Mesenchymal stem cell (in vitro differentiated cells and primary cell): ENCODE data around the gene SLC35F1.

Experiments used
- DNase-seq: peaks from one replicate; pipeline ENCODE4 v3.0.0-alpha.2; 2013
- H2AFZ ChIP-seq: one replicate; pipeline ENCODE4 v1.6.1; 2013; ENCODE audit warnings: low read depth, mild to moderate bottlenecking, control low read depth, inconsistent platforms, low read length, moderate library complexity
- H2AK5ac ChIP-seq: 2 replicates; pipeline ENCODE4 v1.6.1; 2013; ENCODE audit warnings: low read length, moderate library complexity, mild to moderate bottlenecking, inconsistent platforms; ENCODE audit not compliant: severe bottlenecking
- H2BK120ac ChIP-seq: one replicate; pipeline ENCODE4 v1.6.1; 2013; ENCODE audit warnings: low read depth, mild to moderate bottlenecking, inconsistent platforms, low read length, moderate library complexity
- H2BK12ac ChIP-seq, 2 experiments: one replicate each; pipeline ENCODE4 v1.6.1; 2013; ENCODE audit warnings: inconsistent platforms in 2 of 2, low read length in 2 of 2, mild to moderate bottlenecking in 2 of 2, moderate library complexity in 2 of 2, control low read depth in 1 of 2
- H2BK15ac ChIP-seq: one replicate; pipeline ENCODE4 v1.6.1; 2013; ENCODE audit warnings: mild to moderate bottlenecking, low read depth, inconsistent platforms; ENCODE audit not compliant: poor library complexity, severe bottlenecking
- H2BK5ac ChIP-seq: 2 replicates; pipeline ENCODE4 v1.6.1; 2013; ENCODE audit warnings: low read depth, mild to moderate bottlenecking, low read length, control low read depth, inconsistent platforms; ENCODE audit not compliant: poor library complexity, severe bottlenecking
- H3K14ac ChIP-seq, 2 experiments: one replicate each; pipeline ENCODE4 v1.6.1; 2013; ENCODE audit warnings: inconsistent platforms in 2 of 2, low read length in 2 of 2, control low read depth in 1 of 2, mild to moderate bottlenecking in 1 of 2, moderate library complexity in 1 of 2
- H3K18ac ChIP-seq, 2 experiments: one replicate each; pipeline ENCODE4 v1.6.1; 2013; ENCODE audit warnings: inconsistent platforms in 2 of 2, low read length in 2 of 2, control low read depth in 1 of 2, low read depth in 1 of 2, mild to moderate bottlenecking in 1 of 2
- H3K23ac ChIP-seq, 2 experiments: one replicate each; pipeline ENCODE4 v1.6.1; 2013; ENCODE audit warnings: inconsistent platforms in 2 of 2, low read length in 2 of 2, mild to moderate bottlenecking in 2 of 2, moderate library complexity in 2 of 2, control low read depth in 1 of 2
- H3K27ac ChIP-seq: 2 replicates; pipeline ENCODE4 v1.5.1; 2013; ENCODE audit warnings: mild to moderate bottlenecking, moderate library complexity, low read length, control low read depth, inconsistent platforms; ENCODE audit not compliant: poor library complexity, severe bottlenecking
- H3K27me3 ChIP-seq, 2 experiments: 2 replicates each; pipeline versions ENCODE4 v1.6.1 to v1.7.0; 2013; ENCODE audit warnings: low read length in 2 of 2, mild to moderate bottlenecking in 2 of 2, moderate library complexity in 2 of 2, control low read depth in 1 of 2, inconsistent platforms in 1 of 2; ENCODE audit not compliant: control insufficient read depth in 1 of 2, insufficient read depth in 1 of 2
- H3K36me3 ChIP-seq, 2 experiments: 2 replicates each; pipeline versions ENCODE4 v1.6.1 to v1.7.0; 2013; ENCODE audit warnings: low read length in 2 of 2, control low read depth in 1 of 2, inconsistent platforms in 1 of 2, low read depth in 1 of 2, mild to moderate bottlenecking in 1 of 2; ENCODE audit not compliant: insufficient read depth in 2 of 2, control insufficient read depth in 1 of 2
- H3K4ac ChIP-seq, 2 experiments: one replicate each; pipeline ENCODE4 v1.6.1; 2013; ENCODE audit warnings: inconsistent platforms in 2 of 2, low read length in 2 of 2, mild to moderate bottlenecking in 2 of 2, moderate library complexity in 2 of 2, control low read depth in 1 of 2, low read depth in 1 of 2
- H3K4me1 ChIP-seq: 2 replicates; pipeline ENCODE4 v1.6.1; 2013; ENCODE audit warnings: low read depth, low read length, control low read depth; ENCODE audit not compliant: control insufficient read depth, insufficient read depth
- H3K4me2 ChIP-seq: 2 replicates; pipeline ENCODE4 v1.6.1; 2013; ENCODE audit warnings: low read length, mild to moderate bottlenecking, inconsistent platforms; ENCODE audit not compliant: poor library complexity, severe bottlenecking
- H3K4me3 ChIP-seq, 2 experiments: 2 replicates each; pipeline versions ENCODE4 v1.5.1 to v1.7.0; 2013; ENCODE audit warnings: low read length in 2 of 2, mild to moderate bottlenecking in 2 of 2, control low read depth in 1 of 2, low read depth in 1 of 2; ENCODE audit not compliant: insufficient read depth in 1 of 2
- H3K79me1 ChIP-seq: replicated peaks from 2 replicates; pipeline ENCODE4 v1.6.1; 2013; ENCODE audit warnings: mild to moderate bottlenecking, control low read depth, low read length, inconsistent platforms; ENCODE audit not compliant: poor library complexity, severe bottlenecking
- H3K9ac ChIP-seq: 2 replicates; pipeline ENCODE4 v1.7.0; 2013; ENCODE audit warnings: mild to moderate bottlenecking, low read length, moderate library complexity
- H3K9me3 ChIP-seq: 2 replicates; pipeline ENCODE4 v1.7.0; 2013; ENCODE audit warnings: mild to moderate bottlenecking, low read length; ENCODE audit not compliant: control insufficient read depth
- H4K8ac ChIP-seq: one replicate; pipeline ENCODE4 v1.6.1; 2013; ENCODE audit warnings: inconsistent platforms, mild to moderate bottlenecking, low read length, moderate library complexity
- H4K91ac ChIP-seq: one replicate; pipeline ENCODE4 v1.6.1; 2013; ENCODE audit warnings: mild to moderate bottlenecking, low read length, inconsistent platforms
- WGBS: methylation state at CpG from one replicate; pipeline ENCODE4 v1.1.7; 2013; ENCODE audit warnings: mixed read lengths; 5-methylcytosine and 5-hydroxymethylcytosine counted together

Gene SLC35F1

DNA sequence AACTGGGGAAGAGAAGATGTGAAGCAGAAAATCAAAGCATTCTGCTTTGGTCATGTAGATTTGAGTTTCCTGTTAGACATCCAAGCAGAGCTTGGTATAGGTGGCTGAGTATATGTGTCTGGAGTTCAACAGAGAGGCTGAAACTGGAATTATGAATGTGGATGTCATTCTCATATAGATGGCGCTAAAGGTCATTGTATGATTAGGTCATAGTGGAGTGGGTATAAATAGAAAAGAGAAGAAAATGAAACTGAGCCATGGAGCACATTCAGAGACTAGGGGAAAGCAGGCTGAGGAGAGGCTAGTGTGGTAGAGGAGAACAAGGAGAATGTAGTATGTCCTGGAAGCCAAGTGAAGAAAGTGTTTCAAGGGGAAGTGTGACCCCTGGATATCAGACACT, 345.4 kb downstream of the SLC35F1 start:
- H2AFZ ChIP-seq: no peak overlapping the region
- WGBS: 95% methylated on average over 1 of the region's 1 CpG
- H3K18ac ChIP-seq: no peak overlapping the region

GRCh38 chr6:118253741-118254140, 346.7 kb downstream of the SLC35F1 start:
- H2BK15ac ChIP-seq: no peak overlapping the region
- H3K14ac ChIP-seq: peak overlapping the region in 1 of 2 experiments; percentile 22
- no peaks in the 10 kb centered on the region for H3K36me3 ChIP-seq
- H3K4me1 ChIP-seq: no peaks in the 10 kb centered on the region
- no peak overlapping the region for H3K23ac ChIP-seq
- H2BK12ac ChIP-seq: no peak overlapping the region
- no peak overlapping the region for H4K8ac ChIP-seq
- H3K27ac ChIP-seq: no peak overlapping the region
- no peak overlapping the region for H3K4ac ChIP-seq
- H3K18ac ChIP-seq: no peak overlapping the region
- no peak overlapping the region for H3K9ac ChIP-seq
- H3K79me1 ChIP-seq: no peaks in the 10 kb centered on the region
- no peak overlapping the region for H3K4me2 ChIP-seq
- no peaks in the 10 kb centered on the region for H3K9me3 ChIP-seq
- H3K4me3 ChIP-seq: no peak overlapping the region
- H3K27me3 ChIP-seq: peaks cover 0 to 13% of the 10 kb centered on the region in 2 experiments
- no peak overlapping the region for H2BK120ac ChIP-seq
- no peak overlapping the region for H2BK5ac ChIP-seq
- H2AFZ ChIP-seq: no peak overlapping the region
- H2AK5ac ChIP-seq: no peak overlapping the region
- WGBS: 85% methylated on average over 3 of the region's 3 CpGs
- DNase-seq: no peak
- H4K91ac ChIP-seq: no peak overlapping the region

More for the DNA sequence above, 345.4 kb downstream of the SLC35F1 start:
- H3K9ac ChIP-seq: no peak overlapping the region
- no peak overlapping the region for H2BK5ac ChIP-seq
- H3K27ac ChIP-seq: no peak overlapping the region
- no peak overlapping the region for H3K4me3 ChIP-seq
- H2BK15ac ChIP-seq: no peak overlapping the region
- no peak overlapping the region for H3K23ac ChIP-seq
- H3K4me1 ChIP-seq: no peaks in the 10 kb centered on the region
- H2AK5ac ChIP-seq: no peak overlapping the region
- no peak overlapping the region for H4K91ac ChIP-seq
- no peak overlapping the region for H3K4me2 ChIP-seq
- H2BK12ac ChIP-seq: no peak overlapping the region
- no peak overlapping the region for H3K4ac ChIP-seq
- H2BK120ac ChIP-seq: no peak overlapping the region
- no peaks in the 10 kb centered on the region for H3K79me1 ChIP-seq
- DNase-seq: no peak
- no peaks in the 10 kb centered on the region for H3K36me3 ChIP-seq
- H3K14ac ChIP-seq: no peak overlapping the region
- H4K8ac ChIP-seq: no peak overlapping the region
- peaks cover 0 to 13% of the 10 kb centered on the region in 2 experiments for H3K27me3 ChIP-seq
- H3K9me3 ChIP-seq: peaks cover 2% of the 10 kb centered on the region

DNA sequence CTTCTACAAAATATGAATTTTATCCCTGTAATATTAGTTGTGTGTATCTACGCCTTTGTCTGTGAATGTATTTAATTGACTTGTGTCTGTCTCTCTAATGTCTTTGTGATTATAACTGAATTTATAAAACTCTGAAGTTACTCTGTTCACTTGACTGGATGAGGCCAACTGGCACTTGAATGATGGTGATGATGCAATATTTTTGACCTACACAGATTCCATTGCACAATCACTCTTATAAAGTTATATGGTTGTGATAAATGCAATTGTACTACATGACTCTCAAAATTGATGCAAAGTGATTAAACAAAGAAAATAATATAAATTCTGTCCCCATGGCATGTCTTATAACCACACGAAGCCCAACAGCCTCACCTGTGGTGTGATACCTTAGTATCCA, 353.8 kb downstream of the SLC35F1 start:
- no peaks in the 10 kb centered on the region for H3K79me1 ChIP-seq
- H2BK120ac ChIP-seq: no peak overlapping the region
- 100% methylated on average over 1 of the region's 2 CpGs for WGBS
- no peak overlapping the region for H4K8ac ChIP-seq
- no peak for DNase-seq
- H3K27me3 ChIP-seq: no peaks in the 10 kb centered on the region
- no peak overlapping the region for H3K4me3 ChIP-seq
- no peak overlapping the region for H2AFZ ChIP-seq
- H3K18ac ChIP-seq: no peak overlapping the region
- no peaks in the 10 kb centered on the region for H3K4me1 ChIP-seq
- H3K9me3 ChIP-seq: no peaks in the 10 kb centered on the region
- no peak overlapping the region for H2AK5ac ChIP-seq
- H2BK12ac ChIP-seq: no peak overlapping the region
- no peak overlapping the region for H2BK15ac ChIP-seq
- no peak overlapping the region for H3K23ac ChIP-seq
- H3K4ac ChIP-seq: no peak overlapping the region
- H3K9ac ChIP-seq: no peak overlapping the region
- H3K27ac ChIP-seq: no peak overlapping the region
- no peak overlapping the region for H3K4me2 ChIP-seq
- no peak overlapping the region for H2BK5ac ChIP-seq
- no peaks in the 10 kb centered on the region for H3K36me3 ChIP-seq
- H4K91ac ChIP-seq: no peak overlapping the region
- no peak overlapping the region for H3K14ac ChIP-seq

DNA sequence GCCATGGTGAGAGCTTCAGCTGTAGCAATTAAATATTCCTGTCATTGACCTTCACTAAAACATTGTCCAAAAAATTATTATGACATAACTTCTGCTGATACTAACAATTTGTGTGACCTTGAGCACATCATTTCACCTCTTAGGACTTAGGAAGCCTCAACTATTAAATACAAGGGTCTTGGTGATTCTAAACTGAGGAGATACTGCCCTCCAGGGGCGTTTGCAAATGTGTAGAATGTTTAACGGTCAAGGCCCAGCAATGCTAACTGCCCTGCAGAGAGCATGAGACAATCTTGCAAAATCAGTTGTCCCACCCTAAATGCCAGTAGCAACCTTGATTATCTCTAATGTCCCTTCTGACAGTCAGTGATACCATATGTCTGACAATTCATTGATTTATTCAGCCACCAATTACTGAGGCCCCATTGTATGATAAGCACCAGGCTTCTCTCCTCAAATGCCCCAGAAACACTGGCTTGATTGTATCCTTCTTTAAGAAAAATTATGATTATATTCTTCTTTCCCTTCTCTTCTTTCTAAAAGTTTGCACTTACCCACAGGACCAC, 356.9 kb downstream of the SLC35F1 start:
- DNase-seq: peak; percentile 46
- no peak overlapping the region for H2AFZ ChIP-seq
- no peak overlapping the region for H2BK15ac ChIP-seq
- H3K9ac ChIP-seq: peak overlapping the region; percentile 20
- no peaks in the 10 kb centered on the region for H3K36me3 ChIP-seq
- H2BK120ac ChIP-seq: no peak overlapping the region
- no peak overlapping the region for H3K4ac ChIP-seq
- no peak overlapping the region for H2BK12ac ChIP-seq
- H3K9me3 ChIP-seq: no peaks in the 10 kb centered on the region
- WGBS: 6% methylated on average over 2 of the region's 2 CpGs
- no peak overlapping the region for H3K23ac ChIP-seq
- H3K4me2 ChIP-seq: no peak overlapping the region
- H3K27me3 ChIP-seq: no peaks in the 10 kb centered on the region
- H3K18ac ChIP-seq: no peak overlapping the region
- no peaks in the 10 kb centered on the region for H3K79me1 ChIP-seq
- no peak overlapping the region for H2AK5ac ChIP-seq
- no peak overlapping the region for H4K91ac ChIP-seq
- no peak overlapping the region for H2BK5ac ChIP-seq
- no peak overlapping the region for H4K8ac ChIP-seq
- no peaks in the 10 kb centered on the region for H3K4me1 ChIP-seq
- no peak overlapping the region for H3K4me3 ChIP-seq
- H3K14ac ChIP-seq: no peak overlapping the region
- H3K27ac ChIP-seq: no peak overlapping the region
